Subcutaneous abdominal adipose tissue (tissue), 5 donors: ENCODE data around the gene SYK.

ENCODE experiments used
- H3K27ac ChIP-seq: one replicate; pipeline ENCODE4 v1.7.0; 2013; ENCODE audit warnings: low read depth, mild to moderate bottlenecking, inconsistent platforms, low read length, moderate library complexity
- H3K27me3 ChIP-seq, 5 donors: one replicate each; pipeline ENCODE4 v1.7.0; 2013; ENCODE audit warnings: low read length in 5 of 5, inconsistent platforms in 1 of 5; ENCODE audit not compliant: control insufficient read depth in 5 of 5, insufficient read depth in 4 of 5
- H3K36me3 ChIP-seq, 5 donors: one replicate each; pipeline ENCODE4 v1.7.0; 2013; ENCODE audit warnings: low read length in 5 of 5; ENCODE audit not compliant: control insufficient read depth in 5 of 5, insufficient read depth in 5 of 5
- H3K4me1 ChIP-seq, 5 donors: one replicate each; pipeline ENCODE4 v1.7.0; 2013; ENCODE audit warnings: low read length in 5 of 5, mild to moderate bottlenecking in 3 of 5, moderate library complexity in 1 of 5; ENCODE audit not compliant: control insufficient read depth in 5 of 5, insufficient read depth in 5 of 5
- H3K4me3 ChIP-seq, 5 donors: one replicate each; pipeline ENCODE4 v1.7.0; 2013; ENCODE audit warnings: low read length in 5 of 5, low read depth in 1 of 5
- H3K9ac ChIP-seq, 5 donors: one replicate each; pipeline ENCODE4 v1.7.0; 2013; ENCODE audit warnings: low read length in 5 of 5, mild to moderate bottlenecking in 4 of 5, moderate library complexity in 3 of 5
- H3K9me3 ChIP-seq, 5 donors: one replicate each; pipeline ENCODE4 v1.7.0; 2013; ENCODE audit warnings: low read length in 5 of 5; ENCODE audit not compliant: control insufficient read depth in 5 of 5
- donor health status: healthy.
- donor health status: healthy.
- donor health status: healthy.
- donor health status: healthy.
- donor health status: healthy.

SYK gene

GRCh38 chr9:90867101-90867500 lies 65.5 kb downstream of the SYK start:
- Histone ChIP-seq H3K4me1 (peaks cover 0 to 7% (median 0%) of the 10 kb centered on the region in 5 donors), H3K27ac (no peak overlapping the region), H3K9me3 (no peaks in the 10 kb centered on the region), H3K4me3 (no peak overlapping the region), H3K27me3 (peaks cover 1 to 4% (median 2%) of the 10 kb centered on the region in 5 donors), H3K9ac (no peak overlapping the region), H3K36me3 (peaks cover 0 to 13% (median 0%) of the 10 kb centered on the region in 5 donors)

GRCh38 chr9:90868555-90868954 lies 66.9 kb downstream of the SYK start:
- H3K9me3 ChIP-seq: no peaks in the 10 kb centered on the region
- H3K4me3 ChIP-seq: no peak overlapping the region
- peaks cover 2 to 10% (median 3%) of the 10 kb centered on the region in 5 donors for H3K27me3 ChIP-seq
- no peak overlapping the region for H3K9ac ChIP-seq
- H3K36me3 ChIP-seq: peaks cover 0 to 13% (median 0%) of the 10 kb centered on the region in 5 donors
- H3K27ac ChIP-seq: no peak overlapping the region
- H3K4me1 ChIP-seq: peaks cover 0 to 7% (median 0%) of the 10 kb centered on the region in 5 donors

GRCh38 chr9:90869361-90869760 lies 67.7 kb downstream of the SYK start:
- H3K4me1 ChIP-seq: peaks cover 0 to 7% (median 0%) of the 10 kb centered on the region in 5 donors
- H3K27ac ChIP-seq: no peak overlapping the region
- peaks cover 3 to 14% (median 4%) of the 10 kb centered on the region in 5 donors for H3K27me3 ChIP-seq
- H3K4me3 ChIP-seq: no peak overlapping the region
- H3K36me3 ChIP-seq: peaks cover 0 to 16% (median 0%) of the 10 kb centered on the region in 5 donors
- H3K9ac ChIP-seq: no peak overlapping the region
- no peaks in the 10 kb centered on the region for H3K9me3 ChIP-seq

GRCh38 chr9:90870621-90871326 lies 69.2 kb downstream of the SYK start:
- H3K9me3 ChIP-seq: no peaks in the 10 kb centered on the region
- no peak overlapping the region for H3K4me3 ChIP-seq
- no peak overlapping the region for H3K27ac ChIP-seq
- peaks cover 0 to 20% (median 0%) of the 10 kb centered on the region in 5 donors for H3K36me3 ChIP-seq
- H3K9ac ChIP-seq: no peak overlapping the region
- H3K27me3 ChIP-seq: peaks cover 3 to 15% (median 4%) of the 10 kb centered on the region in 5 donors
- H3K4me1 ChIP-seq: no peaks in the 10 kb centered on the region

GRCh38 chr9:90871327-90871935 lies 69.8 kb downstream of the SYK start:
- Histone ChIP-seq H3K27ac (no peak overlapping the region), H3K9me3 (no peaks in the 10 kb centered on the region), H3K4me1 (no peaks in the 10 kb centered on the region), H3K4me3 (no peak overlapping the region), H3K36me3 (peaks cover 0 to 18% (median 0%) of the 10 kb centered on the region in 5 donors), H3K27me3 (peaks cover 3 to 15% (median 4%) of the 10 kb centered on the region in 5 donors), H3K9ac (no peak overlapping the region)

GRCh38 chr9:90872835-90873294 lies 71.2 kb downstream of the SYK start:
- no peak overlapping the region for H3K4me3 ChIP-seq
- peaks cover 0 to 15% (median 4%) of the 10 kb centered on the region in 5 donors for H3K27me3 ChIP-seq
- no peak overlapping the region for H3K9ac ChIP-seq
- no peaks in the 10 kb centered on the region for H3K9me3 ChIP-seq
- no peak overlapping the region for H3K27ac ChIP-seq
- no peaks in the 10 kb centered on the region for H3K4me1 ChIP-seq
- peaks cover 0 to 19% (median 0%) of the 10 kb centered on the region in 5 donors for H3K36me3 ChIP-seq

- Histone ChIP-seq H3K27me3 (peaks cover 0 to 15% (median 4%) of the 10 kb centered on the region in 5 donors), H3K9ac (no peak overlapping the region), H3K9me3 (no peaks in the 10 kb centered on the region), H3K4me3 (no peak overlapping the region), H3K27ac (no peak overlapping the region), H3K4me1 (no peaks in the 10 kb centered on the region), H3K36me3 (peaks cover 0 to 20% (median 0%) of the 10 kb centered on the region in 5 donors)
Observed at GRCh38 chr9:90873422-90873821, 71.8 kb downstream of the SYK start.

GRCh38 chr9:90874194-90874593 lies 72.6 kb downstream of the SYK start:
- no peaks in the 10 kb centered on the region for H3K9me3 ChIP-seq
- no peak overlapping the region for H3K27ac ChIP-seq
- H3K9ac ChIP-seq: no peak overlapping the region
- peaks cover 0 to 15% (median 4%) of the 10 kb centered on the region in 5 donors for H3K27me3 ChIP-seq
- H3K4me3 ChIP-seq: no peak overlapping the region
- no peaks in the 10 kb centered on the region for H3K4me1 ChIP-seq
- peaks cover 0 to 20% (median 0%) of the 10 kb centered on the region in 5 donors for H3K36me3 ChIP-seq

GRCh38 chr9:90878562-90878961 lies 76.9 kb downstream of the SYK start:
- peaks cover 0 to 9% (median 4%) of the 10 kb centered on the region in 5 donors for H3K27me3 ChIP-seq
- H3K9ac ChIP-seq: no peak overlapping the region
- no peaks in the 10 kb centered on the region for H3K4me1 ChIP-seq
- H3K27ac ChIP-seq: no peak overlapping the region
- H3K36me3 ChIP-seq: peaks cover 0 to 42% (median 6%) of the 10 kb centered on the region in 5 donors
- no peaks in the 10 kb centered on the region for H3K9me3 ChIP-seq
- H3K4me3 ChIP-seq: no peak overlapping the region

- Histone ChIP-seq H3K27ac (no peak overlapping the region), H3K4me3 (no peak overlapping the region), H3K4me1 (no peaks in the 10 kb centered on the region), H3K9ac (no peak overlapping the region), H3K27me3 (peaks cover 0 to 5% (median 4%) of the 10 kb centered on the region in 5 donors), H3K9me3 (no peaks in the 10 kb centered on the region), H3K36me3 (peaks cover 0 to 38% (median 6%) of the 10 kb centered on the region in 5 donors)
Observed at GRCh38 chr9:90880066-90880465, 78.4 kb downstream of the SYK start.
